ENCODE data around the gene MAP3K14. TPM values are rescaled to one million over a fixed set of nuclear protein-coding genes. Genes with fewer than 3 reads are reported as not detected.

The MAP3K14 gene
- total and polyA plus RNA-seq, 12 donors: 6.7 to 24.1 (median 12.6) TPM

DNA sequence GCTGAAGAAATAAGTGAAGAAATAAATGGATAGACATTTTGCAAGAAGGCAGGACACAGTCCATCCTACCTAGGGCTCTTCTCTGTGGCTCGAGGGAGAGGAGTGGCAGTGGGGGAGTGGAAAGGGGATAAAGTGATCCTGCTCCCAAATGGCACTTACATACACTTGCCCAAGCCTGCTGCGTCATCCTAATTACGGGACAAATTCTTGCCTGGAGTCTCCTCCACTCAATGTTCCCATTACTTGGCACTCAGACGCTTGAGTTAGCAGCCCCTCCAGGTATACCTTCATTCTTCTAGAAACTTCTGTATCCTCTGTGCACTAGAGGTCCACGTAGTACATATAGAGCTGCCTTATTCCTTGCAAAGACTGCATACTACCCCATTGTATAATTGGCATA, 15.7 kb upstream of the MAP3K14 start:
- H3K9me3 ChIP-seq: no peaks in the 10 kb centered on the region
- WGBS, 2 donors: 84 to 91% methylated on average over 5 of the region's 5 CpGs
- TF ChIP-seq, protein P1, sequence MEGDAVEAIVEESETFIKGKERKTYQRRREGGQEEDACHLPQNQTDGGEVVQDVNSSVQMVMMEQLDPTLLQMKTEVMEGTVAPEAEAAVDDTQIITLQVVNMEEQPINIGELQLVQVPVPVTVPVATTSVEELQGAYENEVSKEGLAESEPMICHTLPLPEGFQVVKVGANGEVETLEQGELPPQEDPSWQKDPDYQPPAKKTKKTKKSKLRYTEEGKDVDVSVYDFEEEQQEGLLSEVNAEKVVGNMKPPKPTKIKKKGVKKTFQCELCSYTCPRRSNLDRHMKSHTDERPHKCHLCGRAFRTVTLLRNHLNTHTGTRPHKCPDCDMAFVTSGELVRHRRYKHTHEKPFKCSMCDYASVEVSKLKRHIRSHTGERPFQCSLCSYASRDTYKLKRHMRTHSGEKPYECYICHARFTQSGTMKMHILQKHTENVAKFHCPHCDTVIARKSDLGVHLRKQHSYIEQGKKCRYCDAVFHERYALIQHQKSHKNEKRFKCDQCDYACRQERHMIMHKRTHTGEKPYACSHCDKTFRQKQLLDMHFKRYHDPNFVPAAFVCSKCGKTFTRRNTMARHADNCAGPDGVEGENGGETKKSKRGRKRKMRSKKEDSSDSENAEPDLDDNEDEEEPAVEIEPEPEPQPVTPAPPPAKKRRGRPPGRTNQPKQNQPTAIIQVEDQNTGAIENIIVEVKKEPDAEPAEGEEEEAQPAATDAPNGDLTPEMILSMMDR (IDR thresholded peaks at IDR 0.05): no peak
- peaks cover 0 to 29% (median 6%) of the 10 kb centered on the region in 9 donors for H3K4me1 ChIP-seq
- no peak for ATAC-seq
- peak overlapping the region in 2 of 10 donors; percentile 34 to 41 for H3K27ac ChIP-seq
- no peak overlapping the region for H3K4me3 ChIP-seq
- intact Hi-C loops (cut with DNase I): no loop called here
- no peaks in the 10 kb centered on the region for H3K27me3 ChIP-seq
- DNase-seq: no peak
- H3K36me3 ChIP-seq: no peaks in the 10 kb centered on the region

DNA sequence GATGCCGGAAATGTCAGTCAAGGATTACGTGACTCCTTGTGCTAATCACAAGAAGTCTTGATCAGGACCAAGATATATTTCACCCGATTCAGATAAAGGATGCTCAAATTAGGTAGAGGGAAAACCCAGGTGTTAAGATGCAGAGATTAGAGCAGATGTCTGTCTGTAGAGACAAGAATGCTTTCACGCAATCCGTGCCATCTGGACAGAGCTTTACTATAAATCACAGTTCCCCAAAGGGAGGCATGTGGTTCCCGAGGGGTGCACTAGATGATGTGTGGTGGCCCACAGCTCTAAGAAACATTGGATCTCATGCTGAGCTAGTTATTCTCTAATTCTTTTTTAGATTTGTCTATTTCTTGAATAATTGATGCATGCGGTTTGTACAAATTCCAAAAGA, 9.8 kb upstream of the MAP3K14 start:
- H3K27ac ChIP-seq: no peak overlapping the region
- WGBS, 2 donors: 88 to 89% methylated on average over 7 of the region's 7 CpGs
- H3K36me3 ChIP-seq: no peaks in the 10 kb centered on the region
- intact Hi-C loops (cut with DNase I): no loop called here
- DNase-seq (no peak), ATAC-seq (no peak)
- H3K27me3 ChIP-seq: no peaks in the 10 kb centered on the region
- TF ChIP-seq, protein P1 (IDR thresholded peaks at IDR 0.05): no peak
- peaks cover 0 to 17% (median 0%) of the 10 kb centered on the region in 9 donors for H3K4me1 ChIP-seq
- H3K4me3 ChIP-seq: no peak overlapping the region
- H3K9me3 ChIP-seq: no peaks in the 10 kb centered on the region

DNA sequence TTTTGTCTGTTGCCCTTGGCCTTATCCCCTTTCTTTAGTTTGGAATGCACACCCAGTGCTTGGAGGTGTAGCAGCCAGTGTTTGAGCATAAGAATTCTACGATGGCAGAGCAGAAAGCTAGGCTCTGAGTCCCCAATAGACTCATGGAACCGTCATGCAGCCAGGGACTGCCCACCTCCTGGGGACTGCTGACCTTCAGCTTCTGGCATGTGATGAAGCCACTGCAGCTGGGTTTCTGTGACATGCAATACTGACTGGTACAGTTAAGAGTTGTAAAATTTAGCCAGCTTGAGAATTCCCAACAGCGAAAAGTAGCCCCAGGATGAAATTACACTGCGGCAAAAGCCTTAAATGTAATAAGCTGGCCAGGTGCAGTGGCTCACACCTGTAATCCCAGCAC, 9.0 kb upstream of the MAP3K14 start:
- intact Hi-C loops (cut with DNase I): no loop called here
- ATAC-seq: peak in 4 of 8 donors; percentile 38 to 71 (median 50)
- TF ChIP-seq, protein P1 (IDR thresholded peaks at IDR 0.05): no peak
- no peak overlapping the region for H3K4me3 ChIP-seq
- DNase-seq: no peak
- H3K9me3 ChIP-seq: no peaks in the 10 kb centered on the region
- peak overlapping the region in 1 of 10 donors; percentile 15 for H3K27ac ChIP-seq
- H3K36me3 ChIP-seq: no peaks in the 10 kb centered on the region
- no peaks in the 10 kb centered on the region for H3K27me3 ChIP-seq
- peaks cover 0 to 26% (median 4%) of the 10 kb centered on the region in 9 donors for H3K4me1 ChIP-seq
- 57 to 66% methylated on average over 4 of the region's 4 CpGs for WGBS, 2 donors

DNA sequence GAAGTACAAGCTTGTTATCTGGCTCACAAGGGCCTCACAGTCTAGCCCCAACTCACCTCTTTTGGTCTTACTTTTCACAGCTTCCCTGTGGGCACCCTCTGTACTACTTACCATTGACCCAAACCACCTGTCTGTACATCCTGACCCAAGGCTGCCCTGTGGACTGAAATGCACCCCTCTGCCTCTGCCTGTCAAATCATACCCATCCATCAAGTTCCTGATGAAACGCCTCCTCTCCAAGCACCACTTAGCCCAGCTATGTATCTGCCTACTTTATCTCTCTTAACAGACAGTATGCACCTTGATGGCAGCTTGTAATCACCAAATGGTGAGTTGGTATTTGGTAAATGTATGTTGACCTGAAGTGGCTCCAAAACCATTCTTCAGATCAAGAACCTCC, 7.5 kb upstream of the MAP3K14 start:
- H3K27ac ChIP-seq: no peak overlapping the region
- no peaks in the 10 kb centered on the region for H3K27me3 ChIP-seq
- 89 to 94% methylated on average over 1 of the region's 1 CpG for WGBS, 2 donors
- H3K9me3 ChIP-seq: no peaks in the 10 kb centered on the region
- DNase-seq (no peak), ATAC-seq (no peak)
- no peaks in the 10 kb centered on the region for H3K36me3 ChIP-seq
- no peak overlapping the region for H3K4me3 ChIP-seq
- H3K4me1 ChIP-seq: peaks cover 0 to 27% (median 4%) of the 10 kb centered on the region in 9 donors
- TF ChIP-seq, protein P1 (IDR thresholded peaks at IDR 0.05): no peak
- intact Hi-C loops (cut with DNase I): loop anchor here in 2 of 10 donors (5.0 kb wide), 2 partner anchors 38 to 43 kb away; no protein-coding TSS in a partner anchor
